Testis (tissue), 3 donors: ENCODE data around the gene FGFR2. TPM values are rescaled to one million over a fixed set of nuclear protein-coding genes. Genes with fewer than 3 reads are reported as not detected.

Source experiments
- DNase-seq: peaks from one replicate; pipeline ENCODE4 v3.0.0-alpha.2; 2019
- H3K27ac ChIP-seq, 2 donors: fragments of 200-600 bp; sonication (generic); one replicate each; pipeline ENCODE4 v1.5.1; 2019
- H3K27me3 ChIP-seq: fragments of 200-600 bp; sonication (generic); one replicate; pipeline ENCODE4 v1.5.1; 2019
- H3K36me3 ChIP-seq: fragments of 200-600 bp; sonication (generic); one replicate; pipeline ENCODE4 v1.5.1; 2017; ENCODE audit warnings: low read depth; ENCODE audit errors: missing control alignments
- H3K4me1 ChIP-seq: fragments of 200-600 bp; sonication (generic); one replicate; pipeline ENCODE4 v1.5.1; 2019
- H3K4me3 ChIP-seq, 2 donors: fragments of 200-600 bp; sonication (generic); one replicate each; pipeline ENCODE4 v1.5.1; 2017 to 2019
- H3K9me3 ChIP-seq: fragments of 200-600 bp; sonication (generic); one replicate; pipeline ENCODE4 v1.5.1; 2017
- POLR2A ChIP-seq: fragments of 450-650 bp; IDR thresholded peaks from one replicate; pipeline ENCODE4 v1.6.1; 2017; ENCODE audit warnings: antibody characterized with exemption, mild to moderate bottlenecking, moderate library complexity
- WGBS, 2 donors: methylation state at CpG; one replicate each; pipeline ENCODE4 v1.1.5; 2018; 5-methylcytosine and 5-hydroxymethylcytosine counted together
- intact Hi-C: fragments of 100-400 bp; cut with DNase I; formaldehyde crosslinking; loops from one replicate; pipeline ENCODE4 v1.15.1; 2023; ENCODE audit warnings: low total_unique reads
- polyA plus RNA-seq: library from polyadenylated mRNA; stranded (reverse); fragments of 350-450 nt; fragmentation: Illumina TruSeq; extraction: RNeasy Lipid Tissue Mini Kit (QIAGEN cat#74804); gene quantifications from one replicate; pipeline ENCODE4 v1.2.3, GENCODE V29; 2014; ENCODE audit warnings: low read depth, low replicate concordance; ENCODE audit not compliant: insufficient read depth
- total RNA-seq, 2 donors: library from RNA; depleted of rRNA; stranded (reverse); fragments of >200 nt; gene quantifications; one replicate each; pipeline ENCODE4 v1.2.3, GENCODE V29; 2016
- TF ChIP-seq, protein P1 (sequence below), 3 experiments: fragments of 450-650 bp in 2 of 3; fragments of 200-600 bp in 1 of 3; sonication (generic) in 1 of 3; IDR thresholded peaks; one replicate each; pipeline ENCODE4 v1.5.1; 2016 to 2019; ENCODE audit warnings: antibody characterized with exemption in 3 of 3, mild to moderate bottlenecking in 2 of 3, moderate library complexity in 1 of 3

Gene FGFR2
- total and polyA plus RNA-seq, 3 donors from 2014 or later = 23.2 to 28.9 (median 23.4) TPM

DNA sequence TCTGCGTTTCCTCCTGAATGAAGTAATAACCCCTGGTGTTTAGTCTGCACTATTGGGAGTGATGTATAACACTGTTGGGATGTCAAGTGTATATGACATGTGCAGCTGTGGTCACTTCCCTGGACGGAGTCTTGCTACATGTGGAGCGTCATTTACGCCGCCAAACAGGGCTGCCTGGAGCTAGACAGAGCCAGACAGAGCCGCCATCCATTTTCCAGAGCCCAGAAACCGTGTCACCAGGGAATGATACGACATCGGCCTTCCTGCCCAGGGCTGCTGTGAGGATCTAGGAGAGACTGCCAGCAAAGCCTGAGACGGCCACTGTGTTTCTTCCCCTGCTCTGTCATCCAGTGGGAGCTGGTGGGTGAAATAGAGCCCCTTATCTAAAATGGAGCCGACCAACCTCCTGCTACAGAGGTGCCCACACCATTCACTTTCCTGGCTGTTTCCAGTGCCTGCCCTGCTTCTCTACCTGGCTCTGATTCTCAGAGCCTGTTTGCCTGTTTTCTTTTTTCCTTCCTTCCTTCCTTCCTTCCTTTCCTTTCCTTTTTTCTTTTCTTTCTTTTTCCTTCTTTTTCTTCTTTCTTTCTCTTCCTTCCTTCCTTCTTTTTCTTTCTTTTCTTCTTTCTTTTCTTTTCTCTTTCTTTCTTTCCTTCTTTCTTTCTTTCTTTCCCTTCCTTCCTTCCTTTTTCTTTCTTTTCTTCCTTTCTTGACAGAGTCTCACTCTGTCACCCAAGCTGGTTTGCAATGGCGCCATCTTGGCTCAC lies 13.3 kb upstream of the FGFR2 start:
- no peak for DNase-seq
- Histone ChIP-seq H3K4me3 (no peak overlapping the region), H3K27ac (no peak overlapping the region), H3K4me1 (peaks cover 2% of the 10 kb centered on the region), H3K9me3 (no peaks in the 10 kb centered on the region), H3K27me3 (no peaks in the 10 kb centered on the region), H3K36me3 (no peaks in the 10 kb centered on the region)
- no peak for TF ChIP-seq POLR2A
- TF ChIP-seq, protein P1, sequence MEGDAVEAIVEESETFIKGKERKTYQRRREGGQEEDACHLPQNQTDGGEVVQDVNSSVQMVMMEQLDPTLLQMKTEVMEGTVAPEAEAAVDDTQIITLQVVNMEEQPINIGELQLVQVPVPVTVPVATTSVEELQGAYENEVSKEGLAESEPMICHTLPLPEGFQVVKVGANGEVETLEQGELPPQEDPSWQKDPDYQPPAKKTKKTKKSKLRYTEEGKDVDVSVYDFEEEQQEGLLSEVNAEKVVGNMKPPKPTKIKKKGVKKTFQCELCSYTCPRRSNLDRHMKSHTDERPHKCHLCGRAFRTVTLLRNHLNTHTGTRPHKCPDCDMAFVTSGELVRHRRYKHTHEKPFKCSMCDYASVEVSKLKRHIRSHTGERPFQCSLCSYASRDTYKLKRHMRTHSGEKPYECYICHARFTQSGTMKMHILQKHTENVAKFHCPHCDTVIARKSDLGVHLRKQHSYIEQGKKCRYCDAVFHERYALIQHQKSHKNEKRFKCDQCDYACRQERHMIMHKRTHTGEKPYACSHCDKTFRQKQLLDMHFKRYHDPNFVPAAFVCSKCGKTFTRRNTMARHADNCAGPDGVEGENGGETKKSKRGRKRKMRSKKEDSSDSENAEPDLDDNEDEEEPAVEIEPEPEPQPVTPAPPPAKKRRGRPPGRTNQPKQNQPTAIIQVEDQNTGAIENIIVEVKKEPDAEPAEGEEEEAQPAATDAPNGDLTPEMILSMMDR (IDR thresholded peaks at IDR 0.05) = no peak
- 83 to 89% methylated on average over 8 to 12 of the region's 12 CpGs for WGBS, 2 donors
- intact Hi-C loops = no loop called here

DNA sequence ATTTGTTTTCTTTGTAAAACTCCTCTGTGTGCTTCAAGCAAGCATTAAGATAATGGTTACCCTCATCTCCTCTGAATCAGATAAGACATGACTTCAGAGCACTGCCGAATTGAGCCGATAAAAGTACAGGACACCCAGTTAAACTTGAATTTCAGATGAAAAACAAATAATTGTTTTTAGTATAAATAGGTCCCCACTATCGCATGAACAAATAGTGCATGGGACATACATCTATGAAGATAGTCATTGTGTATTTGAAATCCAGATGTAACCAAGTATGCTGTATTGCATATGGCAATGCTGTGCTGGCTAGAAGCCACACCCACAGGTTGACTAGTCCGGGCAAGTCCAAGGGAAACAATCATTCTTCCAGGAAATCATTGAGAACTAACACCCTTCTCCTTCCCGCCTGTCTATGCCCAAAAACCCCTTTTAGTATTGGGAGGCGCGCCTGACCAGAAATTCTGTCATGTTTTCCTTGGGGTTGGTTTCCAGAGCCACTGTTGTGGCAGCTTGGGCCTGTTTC lies 12.6 kb upstream of the FGFR2 start:
- 89 to 93% methylated on average over 5 to 7 of the region's 7 CpGs for WGBS, 2 donors
- no peak overlapping the region for H3K4me3 ChIP-seq
- no peaks in the 10 kb centered on the region for H3K9me3 ChIP-seq
- H3K4me1 ChIP-seq = peaks cover 2% of the 10 kb centered on the region
- no peaks in the 10 kb centered on the region for H3K36me3 ChIP-seq
- intact Hi-C loops = no loop called here
- DNase-seq = no peak
- no peak overlapping the region for H3K27ac ChIP-seq
- TF ChIP-seq, protein P1 (IDR thresholded peaks at IDR 0.05) = no peak
- TF ChIP-seq POLR2A = no peak
- H3K27me3 ChIP-seq = no peaks in the 10 kb centered on the region

DNA sequence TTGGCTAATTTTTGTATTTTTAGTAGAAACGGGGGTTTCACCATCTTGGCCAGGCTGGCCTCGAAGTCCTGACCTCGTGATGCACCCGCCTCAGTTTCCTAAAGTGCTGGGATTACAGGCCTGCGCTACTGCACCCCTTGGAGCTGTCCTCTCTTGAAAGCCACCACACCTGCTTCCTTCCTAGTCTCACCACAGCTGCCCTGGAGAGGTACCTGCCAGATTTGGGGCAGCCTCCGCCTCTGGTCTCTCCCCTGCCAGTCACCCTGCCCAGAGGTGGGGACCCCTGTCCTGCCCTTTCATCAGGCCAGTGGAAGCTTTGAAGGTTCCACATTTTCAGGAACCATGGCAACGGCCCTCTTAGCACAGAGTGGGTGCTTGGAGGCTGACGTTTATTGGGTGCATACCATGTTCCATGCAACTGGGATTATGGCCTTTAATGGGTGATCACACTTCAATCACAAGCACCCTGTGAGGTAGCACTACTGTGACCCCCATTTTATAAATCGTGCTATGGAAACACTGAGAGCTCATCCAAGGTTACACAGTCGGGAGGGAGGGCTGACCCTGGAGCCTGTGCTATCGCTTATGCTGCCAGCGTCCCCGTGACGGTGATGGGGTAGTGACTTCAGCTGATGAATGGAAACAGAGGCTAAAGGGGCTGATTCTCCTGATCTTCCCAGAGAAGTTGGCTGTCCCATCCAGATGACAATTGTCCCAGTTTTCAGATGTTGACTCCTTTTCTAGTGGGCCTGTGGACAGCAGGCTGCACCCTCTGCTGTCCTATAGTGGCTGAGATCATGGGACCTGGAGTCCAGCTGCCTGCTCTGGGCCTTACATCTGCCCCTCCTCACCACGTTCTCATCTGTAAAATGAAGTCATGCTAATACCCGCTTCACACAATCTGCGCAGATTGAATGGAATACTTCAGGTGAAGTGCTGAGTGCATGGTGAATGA lies 11.5 kb upstream of the FGFR2 start:
- intact Hi-C loops = loop anchor here (10.0 kb wide), 1 partner anchor 665 kb away; no protein-coding TSS in a partner anchor
- Histone ChIP-seq H3K4me3 (no peak overlapping the region), H3K4me1 (peaks cover 2% of the 10 kb centered on the region), H3K27ac (no peak overlapping the region), H3K27me3 (no peaks in the 10 kb centered on the region), H3K36me3 (no peaks in the 10 kb centered on the region), H3K9me3 (no peaks in the 10 kb centered on the region)
- WGBS, 2 donors = 78 to 79% methylated on average over 16 to 17 of the region's 17 CpGs
- no peak for DNase-seq
- no peak for TF ChIP-seq POLR2A
- TF ChIP-seq, protein P1 (IDR thresholded peaks at IDR 0.05) = no peak

DNA sequence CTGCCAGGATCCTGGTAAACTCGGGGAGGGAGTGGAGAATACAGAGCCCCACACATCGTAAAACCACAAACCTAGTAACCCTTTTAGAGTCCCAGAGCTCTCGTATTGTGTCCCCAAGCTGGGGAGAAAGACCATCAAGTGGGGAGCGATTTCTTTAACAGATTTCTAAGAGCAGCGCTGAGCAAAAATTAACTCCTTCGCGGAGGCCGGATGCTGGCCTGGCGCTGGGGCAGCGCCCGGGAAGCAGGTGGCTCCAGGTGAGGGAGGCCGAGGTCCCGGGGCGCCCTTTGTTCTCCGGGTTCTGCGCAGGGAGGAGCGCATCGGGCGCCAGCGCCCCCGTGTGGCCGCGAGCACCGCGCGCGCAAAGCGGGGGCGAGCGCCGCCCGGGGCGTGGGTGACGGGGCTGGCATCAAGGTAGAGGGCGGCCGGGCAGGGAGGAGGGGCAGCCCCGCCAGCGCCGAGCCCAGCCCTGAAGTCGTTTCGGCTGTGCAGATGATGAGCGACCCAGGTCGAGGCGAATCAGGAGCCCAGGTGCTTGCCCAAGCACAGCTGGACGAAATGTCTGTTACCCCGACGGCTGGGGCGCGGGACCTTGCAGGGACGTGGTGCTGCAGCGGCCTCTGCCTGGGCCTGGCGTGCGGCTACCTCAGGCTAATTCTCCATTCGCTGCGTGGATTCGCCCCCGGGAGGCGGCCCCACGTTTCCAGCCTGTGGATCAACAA lies 10.4 kb upstream of the FGFR2 start:
- H3K27me3 ChIP-seq = no peaks in the 10 kb centered on the region
- DNase-seq = peak; percentile 58
- H3K4me3 ChIP-seq = peak overlapping the region; percentile 45 to 46
- H3K27ac ChIP-seq = no peak overlapping the region
- no peaks in the 10 kb centered on the region for H3K36me3 ChIP-seq
- H3K4me1 ChIP-seq = peaks cover 2% of the 10 kb centered on the region
- intact Hi-C loops = loop anchor here (10.0 kb wide), 1 partner anchor 664 kb away; no protein-coding TSS in a partner anchor
- TF ChIP-seq POLR2A = no peak
- TF ChIP-seq, protein P1 (IDR thresholded peaks at IDR 0.05) = peak; percentile 79 to 98 (median 82)
- WGBS, 2 donors = 7 to 12% methylated on average over 31 to 52 of the region's 59 CpGs
- no peaks in the 10 kb centered on the region for H3K9me3 ChIP-seq
